Neural cell (in vitro differentiated cells): Measurements from ENCODE around the gene LILRB5. TPM values are rescaled to one million over a fixed set of nuclear protein-coding genes. Genes with fewer than 3 reads are reported as not detected.

Experiments
- H2AFZ ChIP-seq: fragments of 200-600, 300-800 bp; sonication (generic), shearing (Covaris generic); 2 replicates; pipeline ENCODE4 v1.6.0; 2014; ENCODE audit warnings: low read depth, mild to moderate bottlenecking, antibody characterized with exemption, low read length, moderate library complexity
- H3F3A ChIP-seq: fragments of 200-600 bp; shearing (Covaris generic); 2 replicates; pipeline ENCODE4 v1.6.1; 2016; ENCODE audit warnings: mild to moderate bottlenecking, moderate library complexity, mixed read lengths, antibody characterized with exemption, low read length; ENCODE audit not compliant: insufficient read depth, poor library complexity, severe bottlenecking
- H3K27ac ChIP-seq: fragments of 200-600, 300-800 bp; sonication (generic), shearing (Covaris generic); 2 replicates; pipeline ENCODE4 v1.5.1; 2014; ENCODE audit warnings: mild to moderate bottlenecking, low read length, moderate library complexity
- H3K27me3 ChIP-seq: fragments of 300-800, 200-600 bp; sonication (generic), shearing (Covaris generic); 2 replicates; pipeline ENCODE4 v1.6.0; 2014; ENCODE audit warnings: mild to moderate bottlenecking, low read depth, low read length, moderate library complexity; ENCODE audit not compliant: insufficient read depth
- H3K36me3 ChIP-seq: fragments of 300-800, 200-600 bp; sonication (generic), shearing (Covaris generic); 2 replicates; pipeline ENCODE4 v1.5.1; 2014; ENCODE audit warnings: mild to moderate bottlenecking, antibody characterized with exemption, low read length, moderate library complexity; ENCODE audit not compliant: insufficient read depth
- H3K4me2 ChIP-seq: fragments of 300-800, 200-600 bp; sonication (generic), shearing (Covaris generic); 2 replicates; pipeline ENCODE4 v1.6.0; 2014; ENCODE audit warnings: mild to moderate bottlenecking, low read length
- H3K4me3 ChIP-seq: fragments of 300-800, 200-600 bp; sonication (generic), shearing (Covaris generic); 2 replicates; pipeline ENCODE4 v1.5.1; 2014; ENCODE audit warnings: mild to moderate bottlenecking, low read length, moderate library complexity
- H3K79me2 ChIP-seq: fragments of 200-600 bp; shearing (Covaris generic); replicated peaks from 2 replicates; pipeline ENCODE4 v1.6.0; 2014; ENCODE audit warnings: mild to moderate bottlenecking, low read length, moderate library complexity; ENCODE audit not compliant: insufficient read depth
- H3K9ac ChIP-seq: fragments of 300-800, 200-600 bp; sonication (generic), shearing (Covaris generic); 2 replicates; pipeline ENCODE4 v1.6.1; 2016; ENCODE audit warnings: mild to moderate bottlenecking, low read length, mixed read lengths
- H3K9me2 ChIP-seq: fragments of 200-600 bp; shearing (Covaris generic); 2 replicates; pipeline ENCODE4 v1.6.1; 2016; ENCODE audit warnings: mild to moderate bottlenecking, low read length, mixed read lengths; ENCODE audit not compliant: insufficient read depth
- H3K9me3 ChIP-seq: fragments of 200-600, 300-800 bp; sonication (generic), shearing (Covaris generic); 2 replicates; pipeline ENCODE4 v1.6.1; 2016; ENCODE audit warnings: mild to moderate bottlenecking, mixed run types, low read length, moderate library complexity, mixed read lengths
- H4K20me1 ChIP-seq: fragments of 200-600 bp; shearing (Covaris generic); 2 replicates; pipeline ENCODE4 v1.6.1; 2016; ENCODE audit warnings: mild to moderate bottlenecking, mixed run types; ENCODE audit not compliant: insufficient read depth
- CTCF ChIP-seq: fragments of 450-650 bp; IDR thresholded peaks from 2 replicates; pipeline ENCODE4 v1.5.1; 2014; ENCODE audit warnings: antibody characterized with exemption, mild to moderate bottlenecking, moderate library complexity; ENCODE audit not compliant: poor library complexity, severe bottlenecking
- EP300 ChIP-seq: fragments of 450-650 bp; conservative IDR thresholded peaks from 2 replicates; pipeline ENCODE4 v1.6.1; 2014; ENCODE audit warnings: antibody characterized with exemption, mild to moderate bottlenecking, moderate library complexity; ENCODE audit not compliant: poor library complexity, severe bottlenecking
- EZH2 ChIP-seq: fragments of 200-600, 300-800 bp; shearing (Covaris generic), sonication (generic); IDR thresholded peaks from 2 replicates; pipeline ENCODE4 v1.6.1; 2014; ENCODE audit warnings: antibody characterized with exemption, low read length, borderline replicate concordance, mild to moderate bottlenecking; ENCODE audit not compliant: insufficient read depth, poor library complexity, severe bottlenecking
- MXI1 ChIP-seq: fragments of 450-650 bp; conservative IDR thresholded peaks from 2 replicates; pipeline ENCODE4 v1.6.1; 2014; ENCODE audit warnings: antibody characterized with exemption, mild to moderate bottlenecking; ENCODE audit not compliant: poor library complexity, severe bottlenecking
- POLR2AphosphoS5 ChIP-seq: IDR thresholded peaks from 2 replicates; pipeline ENCODE4 v1.6.1; 2012
- RAD21 ChIP-seq: fragments of 450-650 bp; conservative IDR thresholded peaks from 2 replicates; pipeline ENCODE4 v1.6.1; 2014; ENCODE audit warnings: antibody characterized with exemption, mild to moderate bottlenecking, moderate library complexity
- SMC3 ChIP-seq: fragments of 450-650 bp; conservative IDR thresholded peaks from 2 replicates; pipeline ENCODE4 v1.6.1; 2014; ENCODE audit warnings: antibody characterized with exemption, mild to moderate bottlenecking, moderate library complexity; ENCODE audit not compliant: poor library complexity
- TAF1 ChIP-seq: IDR thresholded peaks from 2 replicates; pipeline ENCODE4 v1.6.1; 2012; ENCODE audit warnings: low read depth
- polyA plus RNA-seq: library from polyadenylated mRNA; depleted of rRNA; stranded (reverse); fragments of >200 nt; gene quantifications from 2 replicates; pipeline ENCODE4 v1.2.3, GENCODE V29; 2014
- TF ChIP-seq, protein P1 (sequence below): IDR thresholded peaks from 2 replicates; pipeline ENCODE4 v1.6.1; 2012; ENCODE audit warnings: borderline replicate concordance

Gene LILRB5
- polyA plus RNA-seq, 1 donor from 2014 or later: not detected

- Histone ChIP-seq H3K9me2 (no peaks in the 10 kb centered on the region), H2AFZ (no peak overlapping the region), H3K4me2 (no peak overlapping the region), H3K27me3 (no peaks in the 10 kb centered on the region), H3K27ac (no peak overlapping the region), H3F3A (no peaks in the 10 kb centered on the region), H3K9ac (no peak overlapping the region), H3K36me3 (no peaks in the 10 kb centered on the region), H4K20me1 (no peaks in the 10 kb centered on the region), H3K4me3 (no peak overlapping the region), H3K9me3 (no peaks in the 10 kb centered on the region), H3K79me2 (no peaks in the 10 kb centered on the region)
- TF ChIP-seq MXI1: no peak
- no peak for TF ChIP-seq RAD21
- TF ChIP-seq TAF1: no peak
- no peak for TF ChIP-seq EP300
- no peak for TF ChIP-seq CTCF
- TF ChIP-seq EZH2: no peak
- TF ChIP-seq SMC3: no peak
- TF ChIP-seq, protein P1, sequence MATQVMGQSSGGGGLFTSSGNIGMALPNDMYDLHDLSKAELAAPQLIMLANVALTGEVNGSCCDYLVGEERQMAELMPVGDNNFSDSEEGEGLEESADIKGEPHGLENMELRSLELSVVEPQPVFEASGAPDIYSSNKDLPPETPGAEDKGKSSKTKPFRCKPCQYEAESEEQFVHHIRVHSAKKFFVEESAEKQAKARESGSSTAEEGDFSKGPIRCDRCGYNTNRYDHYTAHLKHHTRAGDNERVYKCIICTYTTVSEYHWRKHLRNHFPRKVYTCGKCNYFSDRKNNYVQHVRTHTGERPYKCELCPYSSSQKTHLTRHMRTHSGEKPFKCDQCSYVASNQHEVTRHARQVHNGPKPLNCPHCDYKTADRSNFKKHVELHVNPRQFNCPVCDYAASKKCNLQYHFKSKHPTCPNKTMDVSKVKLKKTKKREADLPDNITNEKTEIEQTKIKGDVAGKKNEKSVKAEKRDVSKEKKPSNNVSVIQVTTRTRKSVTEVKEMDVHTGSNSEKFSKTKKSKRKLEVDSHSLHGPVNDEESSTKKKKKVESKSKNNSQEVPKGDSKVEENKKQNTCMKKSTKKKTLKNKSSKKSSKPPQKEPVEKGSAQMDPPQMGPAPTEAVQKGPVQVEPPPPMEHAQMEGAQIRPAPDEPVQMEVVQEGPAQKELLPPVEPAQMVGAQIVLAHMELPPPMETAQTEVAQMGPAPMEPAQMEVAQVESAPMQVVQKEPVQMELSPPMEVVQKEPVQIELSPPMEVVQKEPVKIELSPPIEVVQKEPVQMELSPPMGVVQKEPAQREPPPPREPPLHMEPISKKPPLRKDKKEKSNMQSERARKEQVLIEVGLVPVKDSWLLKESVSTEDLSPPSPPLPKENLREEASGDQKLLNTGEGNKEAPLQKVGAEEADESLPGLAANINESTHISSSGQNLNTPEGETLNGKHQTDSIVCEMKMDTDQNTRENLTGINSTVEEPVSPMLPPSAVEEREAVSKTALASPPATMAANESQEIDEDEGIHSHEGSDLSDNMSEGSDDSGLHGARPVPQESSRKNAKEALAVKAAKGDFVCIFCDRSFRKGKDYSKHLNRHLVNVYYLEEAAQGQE: no peak
Observed at GRCh38 chr19:54262470-54262869, 5.4 kb upstream of the LILRB5 start.

DNA sequence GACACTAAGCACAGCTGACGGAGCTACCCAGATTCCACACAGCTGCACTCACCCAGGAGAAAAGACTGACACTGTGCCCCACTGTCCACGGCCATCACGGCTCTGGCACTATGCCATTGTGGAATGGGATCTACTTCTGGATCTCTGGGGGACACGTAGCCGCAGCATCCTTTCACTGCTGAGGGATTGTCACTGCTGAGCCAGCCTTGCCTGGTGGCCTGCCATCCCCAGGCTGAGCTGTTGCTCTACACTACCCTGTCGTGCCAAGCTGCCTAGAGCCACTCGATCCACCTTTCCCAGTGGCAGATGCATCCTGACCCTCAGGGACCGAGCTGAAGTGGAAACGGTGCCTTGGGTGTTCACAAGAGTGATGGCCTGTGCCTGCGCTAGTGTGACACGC, 5.0 kb upstream of the LILRB5 start:
- Histone ChIP-seq H3K4me3 (no peak overlapping the region), H4K20me1 (no peaks in the 10 kb centered on the region), H3K9ac (no peak overlapping the region), H3K79me2 (no peaks in the 10 kb centered on the region), H3F3A (no peaks in the 10 kb centered on the region), H3K9me2 (no peaks in the 10 kb centered on the region), H2AFZ (no peak overlapping the region), H3K9me3 (no peaks in the 10 kb centered on the region), H3K27ac (no peak overlapping the region), H3K4me2 (no peak overlapping the region), H3K36me3 (no peaks in the 10 kb centered on the region), H3K27me3 (no peaks in the 10 kb centered on the region)
- no peak for TF ChIP-seq POLR2AphosphoS5
- TF ChIP-seq EP300: no peak
- TF ChIP-seq, protein P1: no peak
- no peak for TF ChIP-seq MXI1
- TF ChIP-seq EZH2: no peak
- no peak for TF ChIP-seq SMC3
- TF ChIP-seq RAD21: no peak
- no peak for TF ChIP-seq TAF1
- TF ChIP-seq CTCF: no peak
